ENCODE data around the gene INPP5K.

Gene INPP5K

GRCh38 chr17:1487939-1488825 lies 28.2 kb downstream of the INPP5K start (continued):
- peak; percentile 30; the same call in 1 of the 2 replicates for TF ChIP-seq MZF1 (tag by site-specific recombination; IDR thresholded peaks at IDR 0.05; ENCODE audit: borderline replicate concordance)
- no peak for TF ChIP-seq ZNF585B (tag by site-specific recombination; IDR thresholded peaks at IDR 0.05)
- TF ChIP-seq ZNF132 (tag by site-specific recombination; IDR thresholded peaks at IDR 0.05; ENCODE audit: borderline replicate concordance): no peak
- TF ChIP-seq ZBTB10 (tag by site-specific recombination; IDR thresholded peaks at IDR 0.05): no peak
- no peak for TF ChIP-seq ZNF623 (tag by site-specific recombination; IDR thresholded peaks at IDR 0.05)
- no peak for TF ChIP-seq ZNF391 (tag by site-specific recombination; IDR thresholded peaks at IDR 0.05; ENCODE audit: borderline replicate concordance, low read depth)
- no peak for TF ChIP-seq ZFP37 (tag by site-specific recombination; IDR thresholded peaks at IDR 0.05)
- no peak for TF ChIP-seq ZNF211 (tag by site-specific recombination; IDR thresholded peaks at IDR 0.05; ENCODE audit: low read depth)
- TF ChIP-seq ZNF416 (tag by site-specific recombination; IDR thresholded peaks at IDR 0.05): no peak
- no peak for TF ChIP-seq ZNF280D (tag by site-specific recombination; IDR thresholded peaks at IDR 0.05)
- TF ChIP-seq ZNF530 (tag by site-specific recombination; IDR thresholded peaks at IDR 0.05; ENCODE audit: low read depth): no peak
- TF ChIP-seq ZNF776 (tag by site-specific recombination; IDR thresholded peaks at IDR 0.05; ENCODE audit: borderline replicate concordance): no peak
- TF ChIP-seq ZNF223 (tag by site-specific recombination; IDR thresholded peaks at IDR 0.05): no peak
- no peak for TF ChIP-seq ZFP3 (tag by site-specific recombination; IDR thresholded peaks at IDR 0.05; ENCODE audit: low read depth)
- TF ChIP-seq ZNF366 (tag by site-specific recombination; conservative IDR thresholded peaks at IDR 0.05): no peak
- TF ChIP-seq ZFHX2 (tag by site-specific recombination; conservative IDR thresholded peaks at IDR 0.05): peak; percentile 88
- TF ChIP-seq ZNF19 (tag by site-specific recombination; IDR thresholded peaks at IDR 0.05; ENCODE audit: low read depth): no peak
- TF ChIP-seq ZNF558 (tag by site-specific recombination; IDR thresholded peaks at IDR 0.05): no peak
- TF ChIP-seq ZNF544 (tag by site-specific recombination; IDR thresholded peaks at IDR 0.05): no peak
- TF ChIP-seq ZNF121 (tag by site-specific recombination; IDR thresholded peaks at IDR 0.05): no peak
- no peak for TF ChIP-seq ZNF174 (tag by site-specific recombination; IDR thresholded peaks at IDR 0.05)
- no peak for TF ChIP-seq ZNF354C (tag by site-specific recombination; IDR thresholded peaks at IDR 0.05; ENCODE audit: borderline replicate concordance, low read depth)
- TF ChIP-seq ZNF621 (tag by site-specific recombination; IDR thresholded peaks at IDR 0.05): no peak
- no peak for TF ChIP-seq ZNF114 (tag by site-specific recombination; IDR thresholded peaks at IDR 0.05)
- no peak for TF ChIP-seq ZNF639 (tag by site-specific recombination; IDR thresholded peaks at IDR 0.05)
- no peak for TF ChIP-seq TSHZ1 (tag by site-specific recombination; IDR thresholded peaks at IDR 0.05; ENCODE audit: borderline replicate concordance)

Measured in HEK293 (cell line).